SK-N-SH treated with all-trans-retinoic acid at 6 μM for 48 hours (cell line): ENCODE results near the gene CCT2.

Source experiments
- ATAC-seq: fragments of 200-7000 bp; cut with Tn5 transposase; 3 replicates; pipeline ENCODE4 v1.9.1; 2020; ENCODE audit warnings: mild to moderate bottlenecking, moderate library complexity
- ARNTL ChIP-seq: fragments of 450-650 bp; formaldehyde crosslinking; IDR thresholded peaks from 2 replicates; pipeline ENCODE4 v1.5.0; 2020; ENCODE audit warnings: low read depth, mild to moderate bottlenecking, moderate library complexity, borderline replicate concordance
- BACH2 ChIP-seq: fragments of 250-450 bp; sonication (Bioruptor Pico); IDR thresholded peaks from 2 replicates; pipeline ENCODE4 v1.9.0; 2021; ENCODE audit warnings: mild to moderate bottlenecking, borderline replicate concordance
- CSDC2 ChIP-seq: fragments of 250-450 bp; sonication (Bioruptor Pico); IDR thresholded peaks from 2 replicates; pipeline ENCODE4 v1.5.0; 2020; ENCODE audit warnings: mild to moderate bottlenecking, moderate library complexity
- GLIS3 ChIP-seq: fragments of 250-450 bp; sonication (Bioruptor Pico); IDR thresholded peaks from 2 replicates; pipeline ENCODE4 v1.5.0; 2020; ENCODE audit warnings: mild to moderate bottlenecking, moderate library complexity
- ISL1 ChIP-seq: fragments of 250-450 bp; sonication (Bioruptor Pico); IDR thresholded peaks from 2 replicates; pipeline ENCODE4 v2.1.2; 2022; ENCODE audit warnings: mild to moderate bottlenecking, moderate library complexity
- OSR1 ChIP-seq: fragments of 250-450 bp; sonication (Bioruptor Pico); IDR thresholded peaks from 2 replicates; pipeline ENCODE4 v1.8.0; 2022; ENCODE audit warnings: moderate library complexity, mild to moderate bottlenecking, inconsistent platforms
- PPARA ChIP-seq: fragments of 250-450 bp; sonication (Bioruptor Pico); IDR thresholded peaks from 2 replicates; pipeline ENCODE4 v1.5.0; 2020; ENCODE audit warnings: mild to moderate bottlenecking, borderline replicate concordance
- RARB ChIP-seq: fragments of 250-450 bp; sonication (Bioruptor Pico); IDR thresholded peaks from 2 replicates; pipeline ENCODE4 v1.8.0; 2021; ENCODE audit warnings: mild to moderate bottlenecking, moderate library complexity
- TCF4 ChIP-seq: fragments of 250-450 bp; sonication (Bioruptor Pico); IDR thresholded peaks from 2 replicates; pipeline ENCODE4 v1.8.0; 2021; ENCODE audit warnings: mild to moderate bottlenecking, moderate library complexity, borderline replicate concordance
- ZC3H10 ChIP-seq: fragments of 250-450 bp; sonication (Bioruptor Pico); IDR thresholded peaks from 2 replicates; pipeline ENCODE4 v1.5.1; 2021; ENCODE audit warnings: mild to moderate bottlenecking, moderate library complexity
- ZFP3 ChIP-seq: fragments of 250-450 bp; sonication (Bioruptor Pico); IDR thresholded peaks from 2 replicates; pipeline ENCODE4 v1.5.0; 2020; ENCODE audit warnings: mild to moderate bottlenecking, moderate library complexity
- ZFP30 ChIP-seq: fragments of 450-650 bp; formaldehyde crosslinking; IDR thresholded peaks from 2 replicates; pipeline ENCODE4 v1.5.0; 2022; ENCODE audit warnings: mild to moderate bottlenecking, moderate library complexity
- ZNF70 ChIP-seq: fragments of 450-650 bp; formaldehyde crosslinking; IDR thresholded peaks from 2 replicates; pipeline ENCODE4 v1.5.0; 2020; ENCODE audit warnings: mild to moderate bottlenecking, moderate library complexity
- TF ChIP-seq, protein P1 (sequence below): fragments of 250-450 bp; sonication (Bioruptor Pico); IDR thresholded peaks from 2 replicates; pipeline ENCODE4 v1.5.1; 2021; ENCODE audit warnings: mild to moderate bottlenecking, moderate library complexity
- TF ChIP-seq, protein P2 (sequence below): fragments of 250-450 bp; sonication (Bioruptor Pico); IDR thresholded peaks from 2 replicates; pipeline ENCODE4 v1.5.0; 2020; ENCODE audit warnings: mild to moderate bottlenecking, moderate library complexity
- TF ChIP-seq, protein P3 (sequence below): fragments of 250-450 bp; sonication (Bioruptor Pico); IDR thresholded peaks from 2 replicates; pipeline ENCODE4 v1.8.0; 2021; ENCODE audit warnings: low read depth, mild to moderate bottlenecking, moderate library complexity, borderline replicate concordance
- TF ChIP-seq, protein P4 (sequence below): fragments of 250-450 bp; sonication (Bioruptor Pico); IDR thresholded peaks from 2 replicates; pipeline ENCODE4 v1.5.1; 2020; ENCODE audit warnings: low read depth, mild to moderate bottlenecking, moderate library complexity

CCT2 gene

DNA sequence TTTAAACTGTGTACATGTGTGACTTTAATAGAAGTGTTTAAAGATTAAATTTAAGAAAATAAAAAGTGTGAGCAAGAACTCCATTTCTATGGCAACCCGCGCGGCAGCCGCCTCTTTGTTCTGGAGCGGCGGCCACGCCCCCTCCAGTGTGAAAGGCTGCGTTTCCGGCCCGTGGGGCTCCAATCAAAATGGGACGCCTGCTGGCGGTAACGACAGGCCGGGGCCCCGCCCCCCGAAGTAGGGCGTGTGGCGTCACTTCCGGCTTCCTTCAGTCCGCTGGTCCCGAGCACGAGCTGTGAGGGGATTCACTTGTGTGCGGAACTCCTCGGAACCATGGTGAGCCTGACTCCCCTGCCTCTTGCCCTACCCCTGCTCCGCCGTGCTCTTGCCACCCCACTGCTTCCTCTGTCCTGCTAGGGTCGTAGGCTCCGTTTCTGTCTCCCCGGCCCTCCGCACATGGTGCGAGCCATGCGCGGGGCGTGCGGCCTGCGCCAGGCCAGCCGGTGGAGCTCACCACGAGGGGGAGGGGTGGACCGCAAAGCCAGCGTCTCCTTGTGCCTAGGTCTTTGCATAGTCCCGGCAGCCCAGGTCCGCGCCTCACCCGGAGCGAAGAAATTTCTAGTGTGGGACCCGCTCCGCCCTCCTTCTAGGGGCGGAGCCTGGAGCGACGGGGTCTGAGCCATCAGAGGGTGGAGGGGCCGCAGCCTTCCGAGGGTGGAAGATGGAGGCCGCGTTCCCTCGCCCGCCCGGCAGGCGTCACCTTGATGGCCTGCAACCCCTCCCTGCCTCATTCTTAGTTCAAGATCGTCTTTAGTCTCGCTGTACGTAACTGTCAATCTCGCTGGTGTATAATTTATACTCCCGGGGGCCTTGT lies at the start of gene CCT2:
CCT2 (plus strand) TSS at position 271 of the 874 bp plus-strand sequence; CDS start at position 334, 63 bp downstream.
- TF ChIP-seq BACH2 (CRISPR knock-in tag) (no peak), ZFP3 (peak; percentile 38; the same call in 1 of the 2 replicates), ISL1 (CRISPR knock-in tag) (no peak), ARNTL (CRISPR knock-in tag) (no peak), CSDC2 (0 out of 2 replicates have a peak, but pooled peaks have one; percentile 63), ZNF70 (CRISPR knock-in tag) (peak; percentile 42; the same call in 1 of the 2 replicates)
- TF ChIP-seq, protein P1, sequence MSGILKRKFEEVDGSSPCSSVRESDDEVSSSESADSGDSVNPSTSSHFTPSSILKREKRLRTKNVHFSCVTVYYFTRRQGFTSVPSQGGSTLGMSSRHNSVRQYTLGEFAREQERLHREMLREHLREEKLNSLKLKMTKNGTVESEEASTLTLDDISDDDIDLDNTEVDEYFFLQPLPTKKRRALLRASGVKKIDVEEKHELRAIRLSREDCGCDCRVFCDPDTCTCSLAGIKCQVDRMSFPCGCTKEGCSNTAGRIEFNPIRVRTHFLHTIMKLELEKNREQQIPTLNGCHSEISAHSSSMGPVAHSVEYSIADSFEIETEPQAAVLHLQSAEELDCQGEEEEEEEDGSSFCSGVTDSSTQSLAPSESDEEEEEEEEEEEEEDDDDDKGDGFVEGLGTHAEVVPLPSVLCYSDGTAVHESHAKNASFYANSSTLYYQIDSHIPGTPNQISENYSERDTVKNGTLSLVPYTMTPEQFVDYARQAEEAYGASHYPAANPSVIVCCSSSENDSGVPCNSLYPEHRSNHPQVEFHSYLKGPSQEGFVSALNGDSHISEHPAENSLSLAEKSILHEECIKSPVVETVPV (CRISPR knock-in tag), result no peak; the same call in 1 of the 2 replicates
- TF ChIP-seq, protein P2, sequence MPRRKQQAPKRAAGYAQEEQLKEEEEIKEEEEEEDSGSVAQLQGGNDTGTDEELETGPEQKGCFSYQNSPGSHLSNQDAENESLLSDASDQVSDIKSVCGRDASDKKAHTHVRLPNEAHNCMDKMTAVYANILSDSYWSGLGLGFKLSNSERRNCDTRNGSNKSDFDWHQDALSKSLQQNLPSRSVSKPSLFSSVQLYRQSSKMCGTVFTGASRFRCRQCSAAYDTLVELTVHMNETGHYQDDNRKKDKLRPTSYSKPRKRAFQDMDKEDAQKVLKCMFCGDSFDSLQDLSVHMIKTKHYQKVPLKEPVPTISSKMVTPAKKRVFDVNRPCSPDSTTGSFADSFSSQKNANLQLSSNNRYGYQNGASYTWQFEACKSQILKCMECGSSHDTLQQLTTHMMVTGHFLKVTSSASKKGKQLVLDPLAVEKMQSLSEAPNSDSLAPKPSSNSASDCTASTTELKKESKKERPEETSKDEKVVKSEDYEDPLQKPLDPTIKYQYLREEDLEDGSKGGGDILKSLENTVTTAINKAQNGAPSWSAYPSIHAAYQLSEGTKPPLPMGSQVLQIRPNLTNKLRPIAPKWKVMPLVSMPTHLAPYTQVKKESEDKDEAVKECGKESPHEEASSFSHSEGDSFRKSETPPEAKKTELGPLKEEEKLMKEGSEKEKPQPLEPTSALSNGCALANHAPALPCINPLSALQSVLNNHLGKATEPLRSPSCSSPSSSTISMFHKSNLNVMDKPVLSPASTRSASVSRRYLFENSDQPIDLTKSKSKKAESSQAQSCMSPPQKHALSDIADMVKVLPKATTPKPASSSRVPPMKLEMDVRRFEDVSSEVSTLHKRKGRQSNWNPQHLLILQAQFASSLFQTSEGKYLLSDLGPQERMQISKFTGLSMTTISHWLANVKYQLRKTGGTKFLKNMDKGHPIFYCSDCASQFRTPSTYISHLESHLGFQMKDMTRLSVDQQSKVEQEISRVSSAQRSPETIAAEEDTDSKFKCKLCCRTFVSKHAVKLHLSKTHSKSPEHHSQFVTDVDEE, result peak; percentile 40; the same call in 1 of the 2 replicates
- peak; percentile 94 for ATAC-seq

DNA sequence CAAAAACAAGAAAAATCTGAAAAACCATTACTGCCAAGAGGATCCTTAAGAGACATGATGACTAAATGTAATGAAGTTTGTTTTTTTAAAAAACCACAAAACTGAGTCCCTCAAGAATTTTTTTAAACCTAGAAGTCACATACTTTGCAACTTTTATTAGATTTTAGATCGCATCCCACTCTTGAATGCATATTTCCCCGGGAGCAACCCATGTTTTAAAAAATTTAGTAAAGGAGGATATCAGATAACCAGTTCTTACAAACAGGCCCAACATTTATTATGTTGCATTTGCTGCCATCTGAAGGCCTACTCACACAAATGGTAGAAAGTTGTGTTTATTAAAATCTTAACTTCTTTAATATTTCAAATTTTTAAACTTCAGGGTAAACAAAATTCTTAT lies 44.3 kb upstream of the CCT2 start:
- ATAC-seq, result peak; percentile 90
- peak; percentile 70 for TF ChIP-seq ISL1 (CRISPR knock-in tag)
- no peak for TF ChIP-seq BACH2 (CRISPR knock-in tag)
- TF ChIP-seq, all 23 proteins: peak for 1

DNA sequence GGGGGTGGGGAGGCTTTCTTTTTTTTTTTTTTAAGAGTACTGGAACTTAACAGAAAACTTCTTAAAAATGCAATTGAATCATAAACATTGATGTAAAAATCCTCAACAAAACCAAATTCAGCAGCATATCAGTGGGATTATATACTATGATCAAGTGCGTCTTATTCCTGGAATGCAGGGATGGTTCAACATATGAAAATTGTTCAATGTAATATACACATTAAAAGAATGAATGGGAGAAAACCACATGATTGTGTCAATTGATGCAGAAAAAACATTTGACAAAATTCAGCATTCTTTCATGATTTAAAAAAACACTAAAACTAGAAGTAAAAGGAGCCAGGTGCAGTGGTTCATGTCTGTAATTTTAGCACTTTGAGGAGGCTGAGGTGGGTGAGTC lies 41.2 kb upstream of the CCT2 start:
- TF ChIP-seq, protein P3, sequence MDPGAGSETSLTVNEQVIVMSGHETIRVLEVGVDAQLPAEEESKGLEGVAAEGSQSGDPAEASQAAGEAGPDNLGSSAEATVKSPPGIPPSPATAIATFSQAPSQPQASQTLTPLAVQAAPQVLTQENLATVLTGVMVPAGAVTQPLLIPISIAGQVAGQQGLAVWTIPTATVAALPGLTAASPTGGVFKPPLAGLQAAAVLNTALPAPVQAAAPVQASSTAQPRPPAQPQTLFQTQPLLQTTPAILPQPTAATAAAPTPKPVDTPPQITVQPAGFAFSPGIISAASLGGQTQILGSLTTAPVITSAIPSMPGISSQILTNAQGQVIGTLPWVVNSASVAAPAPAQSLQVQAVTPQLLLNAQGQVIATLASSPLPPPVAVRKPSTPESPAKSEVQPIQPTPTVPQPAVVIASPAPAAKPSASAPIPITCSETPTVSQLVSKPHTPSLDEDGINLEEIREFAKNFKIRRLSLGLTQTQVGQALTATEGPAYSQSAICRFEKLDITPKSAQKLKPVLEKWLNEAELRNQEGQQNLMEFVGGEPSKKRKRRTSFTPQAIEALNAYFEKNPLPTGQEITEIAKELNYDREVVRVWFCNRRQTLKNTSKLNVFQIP, result no peak
- TF ChIP-seq RARB (CRISPR knock-in tag) (no peak), TCF4 (CRISPR knock-in tag) (no peak), ZFP30 (CRISPR knock-in tag) (no peak), ARNTL (CRISPR knock-in tag) (no peak), PPARA (CRISPR knock-in tag) (no peak), ZNF70 (CRISPR knock-in tag) (no peak), CSDC2 (no peak), ZFP3 (no peak), GLIS3 (CRISPR knock-in tag) (no peak), ZC3H10 (CRISPR knock-in tag) (no peak), OSR1 (CRISPR knock-in tag) (no peak)
- TF ChIP-seq, protein P2, result no peak
- TF ChIP-seq, protein P4, sequence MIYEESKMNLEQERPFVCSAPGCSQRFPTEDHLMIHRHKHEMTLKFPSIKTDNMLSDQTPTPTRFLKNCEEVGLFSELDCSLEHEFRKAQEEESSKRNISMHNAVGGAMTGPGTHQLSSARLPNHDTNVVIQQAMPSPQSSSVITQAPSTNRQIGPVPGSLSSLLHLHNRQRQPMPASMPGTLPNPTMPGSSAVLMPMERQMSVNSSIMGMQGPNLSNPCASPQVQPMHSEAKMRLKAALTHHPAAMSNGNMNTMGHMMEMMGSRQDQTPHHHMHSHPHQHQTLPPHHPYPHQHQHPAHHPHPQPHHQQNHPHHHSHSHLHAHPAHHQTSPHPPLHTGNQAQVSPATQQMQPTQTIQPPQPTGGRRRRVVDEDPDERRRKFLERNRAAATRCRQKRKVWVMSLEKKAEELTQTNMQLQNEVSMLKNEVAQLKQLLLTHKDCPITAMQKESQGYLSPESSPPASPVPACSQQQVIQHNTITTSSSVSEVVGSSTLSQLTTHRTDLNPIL (CRISPR knock-in tag), result no peak
- no peak for ATAC-seq
